Breast epithelium (tissue), 4 donors: ENCODE measurements around the gene KANSL1L. TPM values are rescaled to one million over a fixed set of nuclear protein-coding genes. Genes with fewer than 3 reads are reported as not detected.
A peak's percentile ranks its signal among the peaks of the same experiment; 100 is the strongest.

ENCODE experiments used
- DNase-seq, 2 donors: peaks; one replicate each; pipeline ENCODE4 v3.0.0-alpha.2; 2019; ENCODE audit warnings: low spot score in 2 of 2
- H3K27ac ChIP-seq, 2 donors: fragments of 200-600 bp; sonication (generic) in 1 of 2; one replicate each; pipeline ENCODE4 v1.5.1; 2016 to 2019; ENCODE audit warnings: mild to moderate bottlenecking in 1 of 2
- H3K27me3 ChIP-seq, 2 donors: fragments of 200-600 bp; sonication (generic) in 1 of 2; one replicate each; pipeline versions ENCODE4 v1.5.1 to v1.6.0; 2017 to 2019; ENCODE audit warnings: control low read depth in 1 of 2, mild to moderate bottlenecking in 1 of 2
- H3K36me3 ChIP-seq: fragments of 200-600 bp; one replicate; pipeline ENCODE4 v1.5.1; 2019
- H3K4me1 ChIP-seq, 2 donors: fragments of 200-600 bp; sonication (generic); one replicate each; pipeline ENCODE4 v1.5.1; 2016 to 2019; ENCODE audit warnings: control low read depth in 1 of 2
- H3K4me3 ChIP-seq, 3 donors: fragments of 200-600 bp; sonication (generic); 1 replicate in 2 of 3; 2 replicates in 1 of 3; pipeline ENCODE4 v1.5.1; 2016 to 2019; ENCODE audit warnings: mild to moderate bottlenecking in 3 of 3, moderate library complexity in 2 of 3
- H3K9me3 ChIP-seq, 2 donors: fragments of 200-600 bp; sonication (generic) in 1 of 2; one replicate each; pipeline ENCODE4 v1.5.1; 2016 to 2019; ENCODE audit warnings: control low read depth in 1 of 2
- CTCF ChIP-seq, 3 donors: fragments of 450-650 bp; IDR thresholded peaks; one replicate each; pipeline ENCODE4 v1.5.1; 2016 to 2017; ENCODE audit warnings: antibody characterized with exemption in 3 of 3, mild to moderate bottlenecking in 3 of 3, moderate library complexity in 3 of 3
- POLR2A ChIP-seq: fragments of 450-650 bp; IDR thresholded peaks from one replicate; pipeline ENCODE4 v1.6.1; 2016; ENCODE audit warnings: antibody characterized with exemption, mild to moderate bottlenecking, moderate library complexity
- POLR2AphosphoS5 ChIP-seq, 3 donors: sonication (generic); formaldehyde crosslinking; IDR thresholded peaks; one replicate each; pipeline ENCODE4 v1.6.1; 2017; ENCODE audit warnings: antibody characterized with exemption in 3 of 3
- intact Hi-C: fragments of 100-400 bp; cut with DNase I; formaldehyde crosslinking; loops from one replicate; pipeline ENCODE4 v1.15.1; 2023; ENCODE audit warnings: low total_unique reads
- total RNA-seq, 3 donors: library from RNA; depleted of rRNA; stranded (reverse); fragments of >200 nt; gene quantifications; one replicate each; pipeline ENCODE4 v1.1.0, GENCODE V29; 2016

KANSL1L gene
- total RNA-seq, 3 donors from 2014 or later = 40.3 to 55.8 (median 52.8) TPM

GRCh38 chr2:210172219-210172575 lies 988 bp upstream of the KANSL1L start:
- Histone ChIP-seq H3K4me1 (peaks cover 0 to 13% of the 10 kb centered on the region in 2 donors), H3K27me3 (no peaks in the 10 kb centered on the region), H3K4me3 (peak overlapping the region; percentile 85 to 95 (median 90)), H3K27ac (peak overlapping the region; percentile 100), H3K9me3 (no peaks in the 10 kb centered on the region), H3K36me3 (no peaks in the 10 kb centered on the region)
- no peak for TF ChIP-seq CTCF (IDR thresholded peaks at IDR 0.05)
- intact Hi-C loops = no loop called here
- no peak for DNase-seq

- H3K4me3 ChIP-seq = peak overlapping the region; percentile 85 to 95 (median 90)
- intact Hi-C loops = no loop called here
- no peaks in the 10 kb centered on the region for H3K36me3 ChIP-seq
- H3K27me3 ChIP-seq = no peaks in the 10 kb centered on the region
- H3K27ac ChIP-seq = peak overlapping the region; percentile 100
- DNase-seq = peak; percentile 93 to 97
- peaks cover 0 to 13% of the 10 kb centered on the region in 2 donors for H3K4me1 ChIP-seq
- TF ChIP-seq CTCF (IDR thresholded peaks at IDR 0.05) (no peak), POLR2A (peak; percentile 88), POLR2AphosphoS5 (IDR thresholded peaks at IDR 0.05) (peak; percentile 81 to 96 (median 84))
- H3K9me3 ChIP-seq = no peaks in the 10 kb centered on the region
Observed at GRCh38 chr2:210170446-210171303, 534 bp downstream of the KANSL1L start.

GRCh38 chr2:210170196-210170445 lies 1.1 kb downstream of the KANSL1L start:
- Histone ChIP-seq H3K36me3 (no peaks in the 10 kb centered on the region), H3K27ac (peak overlapping the region; percentile 100), H3K27me3 (no peaks in the 10 kb centered on the region), H3K9me3 (no peaks in the 10 kb centered on the region), H3K4me1 (peaks cover 0 to 13% of the 10 kb centered on the region in 2 donors), H3K4me3 (peak overlapping the region; percentile 85 to 95 (median 90))
- TF ChIP-seq POLR2AphosphoS5 (IDR thresholded peaks at IDR 0.05) = no peak
- no peak for TF ChIP-seq CTCF (IDR thresholded peaks at IDR 0.05)
- no peak for TF ChIP-seq POLR2A
- DNase-seq = no peak
- intact Hi-C loops = no loop called here

GRCh38 chr2:210169516-210170195 lies 1.6 kb downstream of the KANSL1L start:
- no peak for DNase-seq
- peak overlapping the region; percentile 100 for H3K27ac ChIP-seq
- peak overlapping the region; percentile 85 to 95 (median 90) for H3K4me3 ChIP-seq
- TF ChIP-seq POLR2AphosphoS5 (IDR thresholded peaks at IDR 0.05) (no peak), POLR2A (no peak), CTCF (IDR thresholded peaks at IDR 0.05) (no peak)
- H3K9me3 ChIP-seq = no peaks in the 10 kb centered on the region
- no peaks in the 10 kb centered on the region for H3K36me3 ChIP-seq
- H3K27me3 ChIP-seq = no peaks in the 10 kb centered on the region
- intact Hi-C loops = no loop called here
- peaks cover 0 to 13% of the 10 kb centered on the region in 2 donors for H3K4me1 ChIP-seq

- Histone ChIP-seq H3K4me1 (peaks cover 0 to 10% of the 10 kb centered on the region in 2 donors), H3K27me3 (no peaks in the 10 kb centered on the region), H3K36me3 (no peaks in the 10 kb centered on the region), H3K27ac (peak overlapping the region; percentile 30 to 43), H3K9me3 (no peaks in the 10 kb centered on the region), H3K4me3 (no peak overlapping the region)
- TF ChIP-seq POLR2A = no peak
- no peak for TF ChIP-seq POLR2AphosphoS5 (IDR thresholded peaks at IDR 0.05)
- TF ChIP-seq CTCF (IDR thresholded peaks at IDR 0.05) = no peak
- DNase-seq = no peak
- intact Hi-C loops = no loop called here
Observed at GRCh38 chr2:210167227-210167626, 4.0 kb downstream of the KANSL1L start.
